ENCODE measurements around the gene MRPL49.

GRCh38 chr11:65084598-65085375, 37.3 kb upstream of the MRPL49 start:
- TF ChIP-seq POLR2A (IDR thresholded peaks at IDR 0.05; ENCODE audit: low read depth): no peak
- TF ChIP-seq CTCF (IDR thresholded peaks at IDR 0.05): no peak
